ENCODE data around the gene TMEM184C. TPM values are rescaled to one million over a fixed set of nuclear protein-coding genes. Genes with fewer than 3 reads are reported as not detected.

TMEM184C gene
- total RNA-seq, 2 donors from 2014 or later = 15.8 to 20.8 TPM

DNA sequence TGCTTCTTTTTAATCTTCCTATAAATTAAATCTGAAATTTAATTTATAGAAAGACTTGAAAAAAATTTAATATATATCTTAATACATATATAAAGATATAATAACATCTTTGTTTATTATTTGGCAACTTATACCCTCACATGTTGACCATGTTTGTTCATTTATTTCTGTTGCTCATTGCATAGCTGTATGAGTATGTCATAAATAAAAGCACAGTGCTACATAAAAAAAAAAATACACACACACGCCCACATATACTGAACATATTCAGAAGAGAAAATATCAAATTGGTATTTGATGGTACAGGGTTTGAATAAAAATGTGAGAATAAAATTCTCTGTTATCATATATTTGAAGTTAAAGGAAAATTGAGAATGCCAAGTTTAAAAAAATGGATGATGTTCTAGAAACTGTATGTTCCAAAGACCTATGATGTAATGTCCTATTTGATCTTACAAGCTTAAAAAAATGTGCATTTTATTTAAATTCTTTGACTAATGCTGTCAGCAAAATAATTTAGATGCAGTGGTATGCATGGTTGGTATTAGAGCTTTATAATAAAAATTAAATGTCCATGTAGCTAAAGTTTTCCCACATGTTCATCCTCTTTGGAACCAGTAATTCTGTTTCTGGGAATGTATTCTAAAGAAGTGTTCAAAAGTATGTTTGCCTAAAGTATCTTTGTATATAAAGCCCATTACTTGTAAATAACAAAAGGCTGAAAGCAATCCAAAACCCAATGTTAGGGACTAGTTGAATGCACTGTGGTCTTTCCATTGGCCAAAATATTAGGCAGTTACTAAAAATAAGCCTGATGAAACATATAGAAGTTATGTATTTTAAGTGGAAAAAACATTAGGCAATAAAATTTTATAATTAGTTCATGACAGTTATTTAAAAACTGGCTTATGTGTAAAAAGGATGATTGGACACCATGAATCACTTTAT lies 12.9 kb downstream of the TMEM184C start:
- intact Hi-C loops (cut with DNase I) = no loop called here
- no peak for DNase-seq
- no peak for ATAC-seq
- H3K27ac ChIP-seq = no peak overlapping the region
- H3K4me3 ChIP-seq = no peak overlapping the region
- H3K4me1 ChIP-seq = no peaks in the 10 kb centered on the region
- no peak for TF ChIP-seq POLR2A (IDR thresholded peaks at IDR 0.05)
- TF ChIP-seq, protein P1, sequence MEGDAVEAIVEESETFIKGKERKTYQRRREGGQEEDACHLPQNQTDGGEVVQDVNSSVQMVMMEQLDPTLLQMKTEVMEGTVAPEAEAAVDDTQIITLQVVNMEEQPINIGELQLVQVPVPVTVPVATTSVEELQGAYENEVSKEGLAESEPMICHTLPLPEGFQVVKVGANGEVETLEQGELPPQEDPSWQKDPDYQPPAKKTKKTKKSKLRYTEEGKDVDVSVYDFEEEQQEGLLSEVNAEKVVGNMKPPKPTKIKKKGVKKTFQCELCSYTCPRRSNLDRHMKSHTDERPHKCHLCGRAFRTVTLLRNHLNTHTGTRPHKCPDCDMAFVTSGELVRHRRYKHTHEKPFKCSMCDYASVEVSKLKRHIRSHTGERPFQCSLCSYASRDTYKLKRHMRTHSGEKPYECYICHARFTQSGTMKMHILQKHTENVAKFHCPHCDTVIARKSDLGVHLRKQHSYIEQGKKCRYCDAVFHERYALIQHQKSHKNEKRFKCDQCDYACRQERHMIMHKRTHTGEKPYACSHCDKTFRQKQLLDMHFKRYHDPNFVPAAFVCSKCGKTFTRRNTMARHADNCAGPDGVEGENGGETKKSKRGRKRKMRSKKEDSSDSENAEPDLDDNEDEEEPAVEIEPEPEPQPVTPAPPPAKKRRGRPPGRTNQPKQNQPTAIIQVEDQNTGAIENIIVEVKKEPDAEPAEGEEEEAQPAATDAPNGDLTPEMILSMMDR (IDR thresholded peaks at IDR 0.05) = no peak
- 90 to 91% methylated on average over 1 of the region's 1 CpG for WGBS, 2 donors
- H3K9me3 ChIP-seq = no peaks in the 10 kb centered on the region
- peaks cover 3 to 18% of the 10 kb centered on the region in 2 donors for H3K36me3 ChIP-seq (replicated peaks in 1 of 2; ENCODE audit: insufficient read depth in 1 of 2, low read depth in 2 of 2)
- H3K27me3 ChIP-seq = no peaks in the 10 kb centered on the region

DNA sequence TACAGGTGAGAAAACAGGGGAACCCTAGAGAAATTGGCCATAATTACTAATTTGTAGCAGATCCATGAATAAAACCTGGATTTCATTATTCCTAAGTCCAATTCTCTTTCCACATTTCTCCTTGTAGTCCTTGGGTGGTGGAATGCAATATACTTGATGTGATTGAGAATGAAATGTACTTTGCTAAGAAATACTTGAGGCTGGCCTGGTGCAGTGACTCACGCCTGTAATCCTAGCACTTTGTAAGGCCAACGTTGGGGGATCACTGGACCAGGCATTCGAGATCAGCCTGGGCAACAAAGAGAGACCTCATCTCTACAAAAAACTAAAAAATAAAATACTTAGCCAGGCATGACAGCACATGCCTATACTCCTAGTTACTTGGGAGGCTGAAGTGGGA lies 15.9 kb downstream of the TMEM184C start:
- H3K4me3 ChIP-seq = no peak overlapping the region
- intact Hi-C loops (cut with DNase I) = no loop called here
- no peak overlapping the region for H3K27ac ChIP-seq
- WGBS, 2 donors = 77 to 96% methylated on average over 3 of the region's 3 CpGs
- ATAC-seq = no peak
- H3K4me1 ChIP-seq = no peaks in the 10 kb centered on the region
- DNase-seq = no peak
- H3K9me3 ChIP-seq = no peaks in the 10 kb centered on the region
- H3K27me3 ChIP-seq = no peaks in the 10 kb centered on the region
- TF ChIP-seq POLR2A (IDR thresholded peaks at IDR 0.05) = no peak
- TF ChIP-seq, protein P1 (IDR thresholded peaks at IDR 0.05) = no peak
- peaks cover 0 to 20% of the 10 kb centered on the region in 2 donors for H3K36me3 ChIP-seq (replicated peaks in 1 of 2; ENCODE audit: insufficient read depth in 1 of 2, low read depth in 2 of 2)

DNA sequence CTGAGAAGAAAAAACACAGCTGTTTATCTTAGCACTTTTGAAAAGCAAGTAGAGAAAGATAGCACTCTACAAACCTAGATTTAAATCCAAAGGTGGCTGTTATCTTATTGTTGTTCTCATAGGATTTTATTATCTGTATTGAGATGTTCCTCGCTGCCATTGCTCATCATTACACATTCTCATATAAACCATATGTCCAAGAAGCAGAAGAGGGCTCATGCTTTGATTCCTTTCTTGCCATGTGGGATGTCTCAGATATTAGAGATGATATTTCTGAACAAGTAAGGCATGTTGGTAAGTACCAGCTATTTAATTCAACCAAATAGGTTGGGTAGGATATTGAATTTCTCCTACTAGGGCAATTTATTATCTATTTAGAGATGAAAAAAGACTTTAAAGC lies 16.4 kb downstream of the TMEM184C start:
- WGBS, 2 donors = 88 to 92% methylated on average over 1 of the region's 1 CpG
- intact Hi-C loops (cut with DNase I) = no loop called here
- TF ChIP-seq, protein P1 (IDR thresholded peaks at IDR 0.05) = no peak
- no peak for TF ChIP-seq POLR2A (IDR thresholded peaks at IDR 0.05)
- H3K36me3 ChIP-seq (replicated peaks in 1 of 2; ENCODE audit: insufficient read depth in 1 of 2, low read depth in 2 of 2) = peaks cover 0 to 20% of the 10 kb centered on the region in 2 donors
- no peaks in the 10 kb centered on the region for H3K4me1 ChIP-seq
- no peaks in the 10 kb centered on the region for H3K9me3 ChIP-seq
- no peaks in the 10 kb centered on the region for H3K27me3 ChIP-seq
- no peak overlapping the region for H3K4me3 ChIP-seq
- H3K27ac ChIP-seq = no peak overlapping the region
- ATAC-seq = no peak
- no peak for DNase-seq

DNA sequence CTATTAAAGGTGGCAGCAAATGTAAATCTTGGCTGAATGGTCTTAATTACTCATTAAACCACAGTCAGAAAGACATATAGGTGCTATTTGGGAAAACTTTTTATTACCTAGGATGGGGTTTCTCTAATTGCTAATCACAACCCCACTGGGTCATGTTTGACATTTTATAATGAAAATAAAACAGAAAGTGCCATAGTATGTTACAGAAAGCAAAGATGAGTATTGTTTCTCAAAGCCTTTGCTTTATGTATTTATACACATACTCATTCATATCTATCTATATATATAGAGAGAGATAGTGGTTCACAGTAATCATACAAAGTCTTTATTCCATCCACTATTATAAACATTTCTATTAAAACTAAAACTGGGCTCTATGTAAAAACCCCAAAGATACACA lies 18.2 kb downstream of the TMEM184C start:
- DNase-seq (no peak), ATAC-seq (no peak)
- no peak overlapping the region for H3K4me3 ChIP-seq
- no peaks in the 10 kb centered on the region for H3K9me3 ChIP-seq
- H3K4me1 ChIP-seq = no peaks in the 10 kb centered on the region
- H3K36me3 ChIP-seq (replicated peaks in 1 of 2; ENCODE audit: insufficient read depth in 1 of 2, low read depth in 2 of 2) = peaks cover 0 to 19% of the 10 kb centered on the region in 2 donors
- H3K27me3 ChIP-seq = no peaks in the 10 kb centered on the region
- no peak overlapping the region for H3K27ac ChIP-seq
- TF ChIP-seq, protein P1 (IDR thresholded peaks at IDR 0.05) = no peak
- no peak for TF ChIP-seq POLR2A (IDR thresholded peaks at IDR 0.05)
- intact Hi-C loops (cut with DNase I) = no loop called here

All from body of pancreas (tissue), 4 donors.